ENCODE measurements around the gene PXYLP1. TPM values are rescaled to one million over a fixed set of nuclear protein-coding genes. Genes with fewer than 3 reads are reported as not detected.

Gene PXYLP1
- total RNA-seq, 3 donors from 2014 or later (not counting 1 experiment from before 2014, with no cell fraction given), result 13.0 to 32.4 (median 21.7) TPM

GRCh38 chr3:141272906-141273662 lies 41.5 kb downstream of the PXYLP1 start:
- ATAC-seq (no peak), DNase-seq (no peak)
- intact Hi-C loops (cut with micrococcal nuclease), result no loop called here
- TF ChIP-seq, protein P1, sequence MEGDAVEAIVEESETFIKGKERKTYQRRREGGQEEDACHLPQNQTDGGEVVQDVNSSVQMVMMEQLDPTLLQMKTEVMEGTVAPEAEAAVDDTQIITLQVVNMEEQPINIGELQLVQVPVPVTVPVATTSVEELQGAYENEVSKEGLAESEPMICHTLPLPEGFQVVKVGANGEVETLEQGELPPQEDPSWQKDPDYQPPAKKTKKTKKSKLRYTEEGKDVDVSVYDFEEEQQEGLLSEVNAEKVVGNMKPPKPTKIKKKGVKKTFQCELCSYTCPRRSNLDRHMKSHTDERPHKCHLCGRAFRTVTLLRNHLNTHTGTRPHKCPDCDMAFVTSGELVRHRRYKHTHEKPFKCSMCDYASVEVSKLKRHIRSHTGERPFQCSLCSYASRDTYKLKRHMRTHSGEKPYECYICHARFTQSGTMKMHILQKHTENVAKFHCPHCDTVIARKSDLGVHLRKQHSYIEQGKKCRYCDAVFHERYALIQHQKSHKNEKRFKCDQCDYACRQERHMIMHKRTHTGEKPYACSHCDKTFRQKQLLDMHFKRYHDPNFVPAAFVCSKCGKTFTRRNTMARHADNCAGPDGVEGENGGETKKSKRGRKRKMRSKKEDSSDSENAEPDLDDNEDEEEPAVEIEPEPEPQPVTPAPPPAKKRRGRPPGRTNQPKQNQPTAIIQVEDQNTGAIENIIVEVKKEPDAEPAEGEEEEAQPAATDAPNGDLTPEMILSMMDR (IDR thresholded peaks at IDR 0.05), result no peak
- Histone ChIP-seq H3K9me3 (ENCODE audit: control insufficient read depth, insufficient read depth, low read length) (no peaks in the 10 kb centered on the region), H3K4me3 (ENCODE audit: low read length) (no peak overlapping the region), H3K36me3 (ENCODE audit: control insufficient read depth, insufficient read depth, low read length) (no peaks in the 10 kb centered on the region), H3K27ac (ENCODE audit: low read length) (no peak overlapping the region), H3K27me3 (ENCODE audit: control insufficient read depth, insufficient read depth, low read length) (no peaks in the 10 kb centered on the region), H3K4me1 (ENCODE audit: control insufficient read depth, insufficient read depth, low read length) (peaks cover 19% of the 10 kb centered on the region)
- Mint-ChIP-seq H3K4me3 (no peak overlapping the region), H3K4me1 (peaks cover 15 to 19% of the 10 kb centered on the region in 2 donors), H3K9me3 (no peaks in the 10 kb centered on the region), H3K27ac (no peak overlapping the region), H3K36me3 (no peaks in the 10 kb centered on the region), H3K27me3 (ENCODE audit: low read depth in 2 of 2) (no peaks in the 10 kb centered on the region)
- WGBS (ENCODE audit: insufficient coverage), result 98% methylated on average over 8 of the region's 8 CpGs

DNA sequence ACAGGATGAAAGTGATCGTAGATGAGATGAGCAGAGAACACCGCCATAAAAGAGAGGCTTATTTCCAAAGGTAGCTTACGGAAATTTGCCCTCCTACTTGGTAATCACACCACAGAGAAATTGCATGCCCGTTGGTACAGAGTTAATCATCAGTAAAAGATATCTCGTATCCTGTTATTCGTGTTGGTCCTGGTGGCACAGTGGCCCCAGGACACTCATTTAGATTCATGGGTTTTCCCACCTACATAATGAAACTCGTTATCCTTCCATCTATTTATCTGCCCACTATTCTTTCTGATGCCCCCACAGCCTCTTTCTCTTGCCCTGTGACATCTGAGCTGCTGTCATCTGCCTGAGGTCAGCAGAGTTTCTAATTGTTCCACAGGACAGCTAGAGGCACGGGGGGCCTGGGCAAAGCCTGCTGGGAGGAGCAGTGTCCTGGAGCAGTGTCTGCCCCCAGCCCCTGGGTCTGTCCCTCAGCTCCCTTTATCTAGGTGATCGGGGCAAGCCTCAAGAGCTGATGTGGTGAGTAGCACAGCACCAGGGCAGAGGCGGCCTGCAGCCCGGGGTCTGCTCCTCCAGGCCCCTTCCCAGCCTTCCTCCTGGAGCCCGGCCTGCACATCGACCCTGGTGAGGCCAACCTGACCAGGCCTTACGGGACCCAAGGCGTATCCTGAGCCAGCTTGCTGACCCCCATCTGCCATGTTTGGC lies 42.2 kb downstream of the PXYLP1 start:
- DNase-seq (no peak), ATAC-seq (no peak)
- peaks cover 24% of the 10 kb centered on the region for H3K4me1 ChIP-seq (ENCODE audit: control insufficient read depth, insufficient read depth, low read length)
- 90% methylated on average over 15 of the region's 15 CpGs for WGBS (ENCODE audit: insufficient coverage)
- Mint-ChIP-seq H3K4me3 (no peak overlapping the region), H3K27me3 (ENCODE audit: low read depth in 2 of 2) (no peaks in the 10 kb centered on the region), H3K36me3 (no peaks in the 10 kb centered on the region), H3K4me1 (peaks cover 15 to 16% of the 10 kb centered on the region in 2 donors), H3K9me3 (no peaks in the 10 kb centered on the region), H3K27ac (peak overlapping the region in 1 of 2 donors; percentile 82)
- no peaks in the 10 kb centered on the region for H3K9me3 ChIP-seq (ENCODE audit: control insufficient read depth, insufficient read depth, low read length)
- TF ChIP-seq, protein P1 (IDR thresholded peaks at IDR 0.05), result no peak
- no peaks in the 10 kb centered on the region for H3K27me3 ChIP-seq (ENCODE audit: control insufficient read depth, insufficient read depth, low read length)
- no peak overlapping the region for H3K27ac ChIP-seq (ENCODE audit: low read length)
- no peaks in the 10 kb centered on the region for H3K36me3 ChIP-seq (ENCODE audit: control insufficient read depth, insufficient read depth, low read length)
- H3K4me3 ChIP-seq (ENCODE audit: low read length), result no peak overlapping the region
- intact Hi-C loops (cut with micrococcal nuclease), result no loop called here

DNA sequence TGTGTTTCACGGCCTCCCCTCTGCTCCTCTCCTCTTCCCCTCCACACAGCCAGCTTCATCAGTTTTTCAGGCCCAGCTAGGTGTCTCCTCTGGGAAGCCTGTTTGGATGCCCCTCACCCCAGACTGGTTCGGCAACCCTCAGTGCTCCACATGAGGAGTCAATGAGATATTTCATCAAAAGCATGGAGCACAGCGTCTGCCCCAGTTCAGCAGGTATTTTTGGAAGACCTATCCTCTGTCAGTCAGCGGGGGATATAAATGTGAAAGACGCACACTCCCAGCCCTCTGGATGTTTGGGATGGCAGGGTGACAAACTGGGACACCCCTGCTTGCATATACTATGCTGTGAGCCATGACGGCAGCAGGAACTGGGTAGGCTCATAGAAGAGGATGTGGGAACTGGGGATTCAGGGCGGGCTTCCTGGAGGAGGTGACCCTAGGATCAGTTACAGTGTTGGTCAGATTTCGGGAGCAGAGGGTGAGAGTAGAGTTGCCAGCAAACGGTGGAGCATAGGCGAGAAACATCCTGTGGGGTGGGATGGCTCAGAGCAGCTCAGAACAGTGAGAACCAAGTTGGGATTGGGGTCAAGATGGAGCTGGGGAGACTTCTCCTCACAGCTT lies 42.9 kb downstream of the PXYLP1 start:
- Mint-ChIP-seq H3K27ac (peak overlapping the region; percentile 52 to 82), H3K9me3 (no peaks in the 10 kb centered on the region), H3K4me3 (peak overlapping the region; percentile 67), H3K36me3 (no peaks in the 10 kb centered on the region), H3K4me1 (peaks cover 21 to 23% of the 10 kb centered on the region in 2 donors), H3K27me3 (ENCODE audit: low read depth in 2 of 2) (no peaks in the 10 kb centered on the region)
- DNase-seq, result no peak
- Histone ChIP-seq H3K27me3 (ENCODE audit: control insufficient read depth, insufficient read depth, low read length) (no peaks in the 10 kb centered on the region), H3K9me3 (ENCODE audit: control insufficient read depth, insufficient read depth, low read length) (no peaks in the 10 kb centered on the region), H3K36me3 (ENCODE audit: control insufficient read depth, insufficient read depth, low read length) (no peaks in the 10 kb centered on the region), H3K4me3 (ENCODE audit: low read length) (no peak overlapping the region), H3K27ac (ENCODE audit: low read length) (no peak overlapping the region), H3K4me1 (ENCODE audit: control insufficient read depth, insufficient read depth, low read length) (peaks cover 29% of the 10 kb centered on the region)
- intact Hi-C loops (cut with micrococcal nuclease), result no loop called here
- TF ChIP-seq, protein P1 (IDR thresholded peaks at IDR 0.05), result no peak
- WGBS (ENCODE audit: insufficient coverage), result 80% methylated on average over 10 of the region's 10 CpGs
- no peak for ATAC-seq
